Bronchial epithelial cell (primary cell): Measurements from ENCODE around the gene TMEM42. TPM values are rescaled to one million over a fixed set of nuclear protein-coding genes. Genes with fewer than 3 reads are reported as not detected.
"Not testable (repeated sequence)": the region's sequence is repeated elsewhere in the genome, so short reads cannot be mapped to it uniquely, and the experiment has no call there.

Experiments
- DNase-seq: peaks from one replicate; pipeline ENCODE4 v3.0.0-alpha.2; 2010; ENCODE audit warnings: low read depth
- FAIRE-seq: peaks from 2 replicates; lab custom pipeline; 2011; peaks lifted over from hg19 to GRCh38; lab: Jason Lieb, UNC
- H3K27me3 ChIP-seq: 2 replicates; pipeline ENCODE4 v1.5.1; 2011; ENCODE audit warnings: low read length; ENCODE audit not compliant: control insufficient read depth, insufficient read depth
- H3K36me3 ChIP-seq: 2 replicates; pipeline ENCODE4 v1.5.1; 2011; ENCODE audit warnings: low read length; ENCODE audit not compliant: control insufficient read depth, insufficient read depth
- H3K4me3 ChIP-seq: 2 replicates; pipeline ENCODE4 v1.5.1; 2011; ENCODE audit warnings: mild to moderate bottlenecking, low read depth, low read length, control low read depth
- CTCF ChIP-seq: IDR thresholded peaks from 2 replicates; pipeline ENCODE4 v1.5.1; 2011; ENCODE audit warnings: mild to moderate bottlenecking, moderate library complexity, low read length, control low read depth, inconsistent platforms; ENCODE audit not compliant: insufficient read depth, severe bottlenecking
- total RNA-seq: library from RNA; depleted of rRNA; stranded (reverse); fragments of >200 nt; gene quantifications from 2 replicates; pipeline ENCODE4 v1.2.1, GENCODE V29; 2014

Gene TMEM42
- total RNA-seq, 1 donor from 2014 or later: 17.1 TPM

- Histone ChIP-seq H3K27me3 (no peaks in the 10 kb centered on the region), H3K4me3 (no peak overlapping the region), H3K36me3 (no peaks in the 10 kb centered on the region)
- peak; percentile 80 for DNase-seq
- TF ChIP-seq CTCF: no peak
- FAIRE-seq: no peak
Observed at GRCh38 chr3:44845528-44846520, 15.9 kb upstream of the TMEM42 start.

DNA sequence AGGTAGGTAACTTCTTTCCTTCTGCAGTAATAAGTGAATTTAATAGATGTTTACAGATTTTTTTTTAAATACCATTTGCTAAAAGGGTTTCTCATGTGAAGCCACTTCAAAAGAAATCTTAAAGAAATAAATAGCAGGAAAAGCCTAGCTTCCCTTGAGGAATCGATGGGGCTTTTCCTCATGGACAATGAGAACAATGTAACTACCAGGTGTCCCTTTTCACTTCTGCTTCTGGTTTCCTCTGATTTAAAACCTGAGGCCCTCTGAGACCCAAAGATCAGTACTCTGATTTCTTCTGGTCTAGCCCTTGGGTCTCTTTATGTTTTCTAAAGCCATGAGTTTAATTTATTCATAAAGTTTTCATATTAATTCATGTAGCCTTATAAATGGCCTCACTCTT, 13.1 kb upstream of the TMEM42 start:
- Histone ChIP-seq H3K4me3 (no peak overlapping the region), H3K27me3 (no peaks in the 10 kb centered on the region), H3K36me3 (no peaks in the 10 kb centered on the region)
- DNase-seq: no peak
- no peak for FAIRE-seq
- no peak for TF ChIP-seq CTCF

- FAIRE-seq: not testable (repeated sequence)
Observed at GRCh38 chr3:44856663-44857062, 5.0 kb upstream of the TMEM42 start.

GRCh38 chr3:44860117-44860516, 1.6 kb upstream of the TMEM42 start:
- peaks cover 2% of the 10 kb centered on the region for H3K36me3 ChIP-seq
- TF ChIP-seq CTCF: no peak
- H3K4me3 ChIP-seq: no peak overlapping the region
- FAIRE-seq: no peak
- no peaks in the 10 kb centered on the region for H3K27me3 ChIP-seq
- DNase-seq: no peak

More at GRCh38 chr3:44856663-44857062, 5.0 kb upstream of the TMEM42 start:
- H3K4me3 ChIP-seq, H3K27me3 ChIP-seq, H3K36me3 ChIP-seq, DNase-seq: not testable (repeated sequence)

DNA sequence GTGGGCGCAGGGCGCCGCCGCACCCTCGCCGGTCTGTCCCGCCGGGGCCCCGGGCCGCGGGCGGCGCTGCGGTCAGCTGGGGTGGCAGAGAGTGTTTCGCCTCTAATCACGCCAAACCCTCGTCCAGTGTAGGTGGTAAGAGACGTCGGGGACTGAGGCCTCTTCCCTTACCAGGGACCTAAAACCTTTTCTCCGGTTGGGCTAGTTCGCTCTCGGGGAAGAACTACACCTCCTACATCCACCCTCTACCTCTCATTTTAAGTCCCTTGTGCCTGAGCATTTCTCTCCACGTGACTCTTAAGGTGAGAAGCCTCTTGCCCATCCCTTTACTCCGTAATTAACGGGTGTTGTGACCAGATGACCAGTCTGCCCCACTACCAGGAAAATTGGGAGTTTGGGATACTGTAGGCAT, 520 bp downstream of the TMEM42 start:
- TF ChIP-seq CTCF: no peak
- Histone ChIP-seq H3K36me3 (peaks cover 4% of the 10 kb centered on the region), H3K27me3 (no peaks in the 10 kb centered on the region), H3K4me3 (peak overlapping the region; percentile 65)
- peak; percentile 13 for FAIRE-seq
- DNase-seq: peak; percentile 21

GRCh38 chr3:44865272-44866035, 3.7 kb downstream of the TMEM42 start:
- no peak for TF ChIP-seq CTCF
- Histone ChIP-seq H3K27me3 (no peaks in the 10 kb centered on the region), H3K4me3 (no peak overlapping the region), H3K36me3 (peaks cover 4% of the 10 kb centered on the region)
- no peak for DNase-seq
- peak; percentile 13 for FAIRE-seq
